ENCODE measurements around the gene PSMC3.

Gene PSMC3

GRCh38 chr11:47375020-47375419, 51.2 kb downstream of the PSMC3 start:
- no peak for DNase-seq

- DNase-seq: no peak
Observed at GRCh38 chr11:47374720-47375019, 51.6 kb downstream of the PSMC3 start.

- peak; percentile 62 to 87 (median 78) for DNase-seq
Observed at GRCh38 chr11:47373876-47374719, 52.1 kb downstream of the PSMC3 start.

- DNase-seq: no peak
Observed at GRCh38 chr11:47372422-47372821, 53.8 kb downstream of the PSMC3 start.

GRCh38 chr11:47369676-47370075, 56.6 kb downstream of the PSMC3 start:
- no peak for DNase-seq
